ENCODE data around the gene MED4. TPM values are rescaled to one million over a fixed set of nuclear protein-coding genes. Genes with fewer than 3 reads are reported as not detected.

MED4 gene
- total and polyA plus RNA-seq, 2 of the 8 experiments (the other 6 are each of a cell fraction or from before 2014, with no cell fraction given): 25.7 to 48.1 TPM

DNA sequence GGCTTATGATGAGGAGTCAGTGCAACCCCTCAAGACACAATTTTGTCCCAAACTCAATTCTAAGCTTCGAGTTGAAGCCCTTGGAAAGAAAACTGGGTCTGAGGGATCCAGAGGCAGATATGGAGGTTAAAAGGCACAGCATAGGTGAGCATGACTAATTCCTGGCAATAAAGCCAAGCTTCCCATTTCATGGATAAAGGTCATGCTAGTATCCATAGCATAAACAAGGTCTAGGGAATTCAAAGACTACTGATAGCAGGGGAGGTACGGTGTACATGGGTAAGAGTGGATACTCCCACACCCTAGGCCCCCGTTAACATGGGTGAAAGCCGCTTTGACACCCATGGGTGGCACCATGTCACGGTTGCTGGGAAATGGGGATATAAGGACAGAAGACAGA is 24.0 kb downstream of the MED4 start:
- Histone ChIP-seq H4K91ac (replicated peaks; ENCODE audit: insufficient read length, low read length) (no peak overlapping the region), H2BK12ac (ENCODE audit: low read depth, low read length) (no peak overlapping the region), H3K79me2 (ENCODE audit: control insufficient read depth in 1 of 2, insufficient read depth in 2 of 2, low read length in 2 of 2) (no peaks in the 10 kb centered on the region), H3K79me1 (ENCODE audit: low read depth, low read length) (no peaks in the 10 kb centered on the region), H3K4me3 (ENCODE audit: extremely low read depth in 1 of 4, insufficient read depth in 2 of 4, low read depth in 3 of 4, low read length in 4 of 4) (no peak overlapping the region), H3K4me1 (replicated peaks in 1 of 4; ENCODE audit: control insufficient read depth in 3 of 4, insufficient read depth in 4 of 4, low read length in 3 of 4) (no peaks in the 10 kb centered on the region), H4K8ac (ENCODE audit: extremely low read depth, insufficient read depth, low read length) (no peak overlapping the region), H4K5ac (ENCODE audit: insufficient read length, low read depth, low read length) (no peak overlapping the region), H4K20me1 (replicated peaks in 1 of 2; ENCODE audit: control insufficient read depth in 1 of 2, insufficient read depth in 2 of 2, low read length in 2 of 2) (no peaks in the 10 kb centered on the region), H3K23ac (ENCODE audit: insufficient read length) (no peak overlapping the region), H2BK15ac (ENCODE audit: low read length) (no peak overlapping the region), H3K14ac (ENCODE audit: insufficient read length) (no peak overlapping the region), H3K9me3 (ENCODE audit: insufficient read depth in 2 of 2, low read depth in 1 of 2, low read length in 1 of 2) (peaks cover 79% of the 10 kb centered on the region in 2 experiments), H2BK5ac (ENCODE audit: low read depth, low read length) (no peak overlapping the region), H3K27ac (ENCODE audit: low read depth, low read length) (no peak overlapping the region), H3K36me3 (ENCODE audit: control insufficient read depth in 2 of 4, insufficient read depth in 4 of 4, low read length in 3 of 4) (peaks cover 12 to 99% (median 61%) of the 10 kb centered on the region in 4 experiments; a peak in 7 of 8 replicates), H2AFZ (ENCODE audit: low read length) (no peak overlapping the region), H2BK120ac (replicated peaks; ENCODE audit: low read depth, low read length) (no peak overlapping the region), H2AK5ac (ENCODE audit: low read depth, low read length) (no peak overlapping the region), H3K4ac (replicated peaks; ENCODE audit: insufficient read length, low read depth, low read length) (no peak overlapping the region), H2BK20ac (ENCODE audit: low read length) (no peak overlapping the region), H3K18ac (ENCODE audit: extremely low read depth, low read length) (no peak overlapping the region), H3K9ac (replicated peaks in 1 of 4; ENCODE audit: extremely low read depth in 1 of 4, low read depth in 3 of 4, low read length in 3 of 4) (no peak overlapping the region), H3K23me2 (ENCODE audit: low read depth, low read length) (no peaks in the 10 kb centered on the region), H3K4me2 (ENCODE audit: insufficient read depth in 1 of 2, low read depth in 2 of 2, low read length in 2 of 2) (no peak overlapping the region), H3K56ac (replicated peaks; ENCODE audit: insufficient read length, low read depth, low read length) (no peak overlapping the region), H3K27me3 (replicated peaks in 1 of 4; ENCODE audit: control insufficient read depth in 3 of 4, extremely low read depth in 1 of 4, insufficient read depth in 3 of 4, low read length in 3 of 4) (no peaks in the 10 kb centered on the region)
- CTCF ChIA-PET (ENCODE audit: partially characterized antibody): no interaction called here
- POLR2A ChIA-PET (ENCODE audit: partially characterized antibody): no interaction called here
- DNase-seq (ENCODE audit: low read depth in 1 of 2, low spot score in 2 of 2) (no peak), FAIRE-seq (no peak)
- WGBS, 2 experiments (ENCODE audit: extremely low coverage in 1 of 2, insufficient coverage in 1 of 2, insufficient read length in 1 of 2, insufficient replicate concordance in 2 of 2, low coverage in 1 of 2, low lambda C conversion rate in 2 of 2, missing lambda C conversion rate in 1 of 2): 87% methylated on average over 5 of the region's 5 CpGs; no CpG with 5 or more reads in 1 of the 2 experiments
- TF ChIP-seq SP4 (IDR thresholded peaks at IDR 0.05; ENCODE audit: low read length) (no peak), POLR2AphosphoS5 (IDR thresholded peaks at IDR 0.05; ENCODE audit: low read depth, low read length) (no peak), RFX5 (IDR thresholded peaks at IDR 0.05; ENCODE audit: borderline replicate concordance, low read depth, low read length) (no peak), KDM5A (IDR thresholded peaks at IDR 0.05; ENCODE audit: low read length) (no peak), TAF7 (optimal IDR thresholded peaks at IDR 0.05; ENCODE audit: borderline replicate concordance, low read depth, low read length) (no peak), ZNF274 (IDR thresholded peaks at IDR 0.05; ENCODE audit: borderline replicate concordance, extremely low read depth, low read length) (no peak), SP1 (IDR thresholded peaks at IDR 0.05; ENCODE audit: low read depth, low read length) (no peak), PHF8 (conservative IDR thresholded peaks at IDR 0.05; ENCODE audit: low read depth, low read length) (no peak), HDAC2 (IDR thresholded peaks at IDR 0.05; ENCODE audit: borderline replicate concordance in 1 of 2, low read depth in 2 of 2, low read length in 2 of 2) (no peak), MAFK (IDR thresholded peaks at IDR 0.05; ENCODE audit: low read depth, low read length) (no peak), RAD21 (IDR thresholded peaks at IDR 0.05 in 1 of 2, conservative IDR thresholded peaks at IDR 0.05 in 1 of 2; ENCODE audit: low read depth in 2 of 2, low read length in 2 of 2) (no peak), NRF1 (IDR thresholded peaks at IDR 0.05; ENCODE audit: low read depth, low read length) (no peak), POU5F1 (IDR thresholded peaks at IDR 0.05; ENCODE audit: low read depth, low read length) (no peak), BACH1 (IDR thresholded peaks at IDR 0.05; ENCODE audit: low read length) (no peak)
- TF ChIP-seq, protein P1, sequence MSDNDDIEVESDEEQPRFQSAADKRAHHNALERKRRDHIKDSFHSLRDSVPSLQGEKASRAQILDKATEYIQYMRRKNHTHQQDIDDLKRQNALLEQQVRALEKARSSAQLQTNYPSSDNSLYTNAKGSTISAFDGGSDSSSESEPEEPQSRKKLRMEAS (IDR thresholded peaks at IDR 0.05): no peak
